Measurements from ENCODE around the gene CHMP5.

The CHMP5 gene

GRCh38 chr9:33304362-33304761 is 39.5 kb downstream of the CHMP5 start:
- no peak overlapping the region for H3K27ac Mint-ChIP-seq
- H3K36me3 Mint-ChIP-seq (ENCODE audit: low read depth) = peaks cover 44% of the 10 kb centered on the region
- no peaks in the 10 kb centered on the region for H3K9me3 Mint-ChIP-seq
- no peak overlapping the region for H3K4me3 Mint-ChIP-seq
- no peaks in the 10 kb centered on the region for H3K27me3 Mint-ChIP-seq (ENCODE audit: low read depth)
- H3K4me1 Mint-ChIP-seq = peaks cover 3% of the 10 kb centered on the region
- TF ChIP-seq, protein P1, sequence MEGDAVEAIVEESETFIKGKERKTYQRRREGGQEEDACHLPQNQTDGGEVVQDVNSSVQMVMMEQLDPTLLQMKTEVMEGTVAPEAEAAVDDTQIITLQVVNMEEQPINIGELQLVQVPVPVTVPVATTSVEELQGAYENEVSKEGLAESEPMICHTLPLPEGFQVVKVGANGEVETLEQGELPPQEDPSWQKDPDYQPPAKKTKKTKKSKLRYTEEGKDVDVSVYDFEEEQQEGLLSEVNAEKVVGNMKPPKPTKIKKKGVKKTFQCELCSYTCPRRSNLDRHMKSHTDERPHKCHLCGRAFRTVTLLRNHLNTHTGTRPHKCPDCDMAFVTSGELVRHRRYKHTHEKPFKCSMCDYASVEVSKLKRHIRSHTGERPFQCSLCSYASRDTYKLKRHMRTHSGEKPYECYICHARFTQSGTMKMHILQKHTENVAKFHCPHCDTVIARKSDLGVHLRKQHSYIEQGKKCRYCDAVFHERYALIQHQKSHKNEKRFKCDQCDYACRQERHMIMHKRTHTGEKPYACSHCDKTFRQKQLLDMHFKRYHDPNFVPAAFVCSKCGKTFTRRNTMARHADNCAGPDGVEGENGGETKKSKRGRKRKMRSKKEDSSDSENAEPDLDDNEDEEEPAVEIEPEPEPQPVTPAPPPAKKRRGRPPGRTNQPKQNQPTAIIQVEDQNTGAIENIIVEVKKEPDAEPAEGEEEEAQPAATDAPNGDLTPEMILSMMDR (IDR thresholded peaks at IDR 0.05; ENCODE audit: unreplicated experiment in 3 of 3) = no peak

DNA sequence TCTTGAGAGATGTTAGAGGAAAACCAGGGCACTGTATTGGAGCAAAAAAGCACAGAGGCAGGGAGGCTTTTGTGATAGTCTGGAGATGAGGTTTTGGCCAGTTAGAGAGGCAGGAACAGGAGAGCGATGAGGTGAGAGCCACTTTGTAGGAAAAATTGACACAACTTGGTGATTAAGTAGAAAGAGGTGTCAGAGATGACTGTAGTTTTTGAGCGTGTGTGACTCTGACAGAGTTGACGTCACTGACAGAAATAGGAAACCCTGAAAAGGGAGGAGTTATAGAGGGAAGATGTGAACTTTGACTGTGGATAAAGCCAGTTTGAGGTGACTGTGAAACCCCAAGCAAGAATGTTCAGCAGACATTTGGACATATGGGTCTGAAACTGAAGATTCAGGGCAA is 41.2 kb downstream of the CHMP5 start:
- Mint-ChIP-seq H3K36me3 (ENCODE audit: low read depth) (peaks cover 45% of the 10 kb centered on the region), H3K27me3 (ENCODE audit: low read depth) (no peaks in the 10 kb centered on the region), H3K4me1 (no peaks in the 10 kb centered on the region), H3K9me3 (no peaks in the 10 kb centered on the region), H3K27ac (no peak overlapping the region), H3K4me3 (no peak overlapping the region)
- TF ChIP-seq, protein P1 (IDR thresholded peaks at IDR 0.05; ENCODE audit: unreplicated experiment in 3 of 3) = no peak

GRCh38 chr9:33307067-33307466 is 42.2 kb downstream of the CHMP5 start:
- Mint-ChIP-seq H3K4me1 (no peaks in the 10 kb centered on the region), H3K36me3 (ENCODE audit: low read depth) (peaks cover 50% of the 10 kb centered on the region), H3K27ac (no peak overlapping the region), H3K27me3 (ENCODE audit: low read depth) (no peaks in the 10 kb centered on the region), H3K4me3 (no peak overlapping the region), H3K9me3 (no peaks in the 10 kb centered on the region)
- TF ChIP-seq, protein P1 (IDR thresholded peaks at IDR 0.05; ENCODE audit: unreplicated experiment in 3 of 3) = no peak

DNA sequence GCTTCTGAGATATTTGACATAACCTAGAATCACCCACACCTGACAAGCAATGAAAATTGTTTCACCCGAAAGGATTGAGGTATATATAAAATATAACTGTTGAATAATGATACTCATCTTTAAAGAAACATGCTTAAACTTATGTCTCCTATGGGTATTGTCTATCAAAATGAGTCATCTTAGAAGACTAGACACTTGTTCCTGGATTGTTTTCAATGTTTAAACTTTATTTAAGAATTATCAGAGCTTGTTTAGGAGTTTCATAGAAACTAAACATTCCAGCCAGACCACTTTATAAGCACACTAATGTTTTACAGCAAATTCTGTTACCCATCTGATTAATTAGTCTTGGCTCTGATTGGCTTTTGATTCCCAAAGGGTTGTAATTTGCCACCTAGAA is 45.1 kb downstream of the CHMP5 start:
- no peak overlapping the region for H3K27ac Mint-ChIP-seq
- TF ChIP-seq, protein P1 (IDR thresholded peaks at IDR 0.05; ENCODE audit: unreplicated experiment in 3 of 3) = no peak
- H3K4me1 Mint-ChIP-seq = no peaks in the 10 kb centered on the region
- no peaks in the 10 kb centered on the region for H3K9me3 Mint-ChIP-seq
- peaks cover 57% of the 10 kb centered on the region for H3K36me3 Mint-ChIP-seq (ENCODE audit: low read depth)
- no peak overlapping the region for H3K4me3 Mint-ChIP-seq
- H3K27me3 Mint-ChIP-seq (ENCODE audit: low read depth) = no peaks in the 10 kb centered on the region

GRCh38 chr9:33310748-33311147 is 45.9 kb downstream of the CHMP5 start:
- H3K27me3 Mint-ChIP-seq (ENCODE audit: low read depth) = no peaks in the 10 kb centered on the region
- TF ChIP-seq, protein P1 (IDR thresholded peaks at IDR 0.05; ENCODE audit: unreplicated experiment in 3 of 3) = no peak
- H3K9me3 Mint-ChIP-seq = no peaks in the 10 kb centered on the region
- H3K36me3 Mint-ChIP-seq (ENCODE audit: low read depth) = peaks cover 62% of the 10 kb centered on the region
- H3K4me1 Mint-ChIP-seq = no peaks in the 10 kb centered on the region
- no peak overlapping the region for H3K27ac Mint-ChIP-seq
- H3K4me3 Mint-ChIP-seq = no peak overlapping the region

GRCh38 chr9:33311953-33312352 is 47.1 kb downstream of the CHMP5 start:
- Mint-ChIP-seq H3K9me3 (no peaks in the 10 kb centered on the region), H3K4me1 (no peaks in the 10 kb centered on the region), H3K4me3 (no peak overlapping the region), H3K27ac (no peak overlapping the region), H3K27me3 (ENCODE audit: low read depth) (no peaks in the 10 kb centered on the region), H3K36me3 (ENCODE audit: low read depth) (peaks cover 68% of the 10 kb centered on the region)
- TF ChIP-seq, protein P1 (IDR thresholded peaks at IDR 0.05; ENCODE audit: unreplicated experiment in 3 of 3) = no peak
